Iris pigment epithelial cell (primary cell): ENCODE results near the gene DNAH10.

Experiments
- DNase-seq: peaks from one replicate; pipeline ENCODE4 v3.0.0-alpha.2; 2011; ENCODE audit warnings: low read depth

Gene DNAH10

GRCh38 chr12:123949770-123950165 is 187.7 kb downstream of the DNAH10 start:
- DNase-seq = no peak

- DNase-seq = no peak
Measured at GRCh38 chr12:123950476-123951349, 188.6 kb downstream of the DNAH10 start.

- no peak for DNase-seq
Measured at GRCh38 chr12:123951467-123951866, 189.4 kb downstream of the DNAH10 start.

- no peak for DNase-seq
Measured at GRCh38 chr12:123952037-123952436, 189.9 kb downstream of the DNAH10 start.

GRCh38 chr12:123954647-123955350 is 192.7 kb downstream of the DNAH10 start:
- no peak for DNase-seq

- DNase-seq = no peak
Measured at GRCh38 chr12:123956249-123956648, 194.1 kb downstream of the DNAH10 start.

DNA sequence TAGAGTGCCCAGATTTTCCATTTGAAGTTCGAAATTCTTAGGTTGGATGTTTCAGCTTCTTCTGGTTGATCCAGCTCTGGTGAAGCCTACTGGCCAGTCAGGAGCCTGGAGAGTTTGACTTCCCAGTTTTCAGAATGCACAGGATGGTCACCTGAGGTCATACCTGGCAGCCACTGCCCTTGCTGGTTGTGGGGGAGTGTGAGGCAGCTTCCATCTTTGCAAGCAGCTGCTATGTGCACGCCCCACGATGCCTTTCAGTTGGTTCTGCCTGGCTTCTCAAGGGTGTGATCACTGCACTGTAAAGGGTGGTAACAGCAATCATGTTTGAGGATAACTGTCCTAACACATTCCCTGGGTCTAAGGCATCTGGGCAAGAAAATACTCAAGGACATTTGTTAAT is 195.1 kb downstream of the DNAH10 start:
- DNase-seq = no peak

GRCh38 chr12:123958462-123958861 is 196.4 kb downstream of the DNAH10 start:
- DNase-seq = no peak

DNA sequence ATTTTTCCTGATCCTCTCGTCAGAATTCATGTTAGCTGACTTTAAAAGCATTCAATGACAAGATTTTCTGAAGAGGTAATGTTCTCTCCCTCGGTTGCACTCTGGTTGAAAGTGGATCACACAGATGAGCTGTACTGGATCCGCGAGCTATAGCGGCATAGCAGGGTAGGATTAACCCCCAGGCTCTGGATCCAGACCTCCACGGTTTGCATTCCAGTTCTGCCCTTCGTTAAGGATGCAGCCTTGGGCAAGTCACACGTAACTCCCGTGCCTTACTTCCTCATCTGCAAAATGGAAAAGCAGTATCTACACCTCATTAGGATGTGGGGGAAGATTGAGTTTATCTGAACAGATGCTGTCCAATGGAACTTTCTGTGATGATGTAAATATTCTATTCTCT is 196.8 kb downstream of the DNAH10 start:
- DNase-seq = no peak

DNA sequence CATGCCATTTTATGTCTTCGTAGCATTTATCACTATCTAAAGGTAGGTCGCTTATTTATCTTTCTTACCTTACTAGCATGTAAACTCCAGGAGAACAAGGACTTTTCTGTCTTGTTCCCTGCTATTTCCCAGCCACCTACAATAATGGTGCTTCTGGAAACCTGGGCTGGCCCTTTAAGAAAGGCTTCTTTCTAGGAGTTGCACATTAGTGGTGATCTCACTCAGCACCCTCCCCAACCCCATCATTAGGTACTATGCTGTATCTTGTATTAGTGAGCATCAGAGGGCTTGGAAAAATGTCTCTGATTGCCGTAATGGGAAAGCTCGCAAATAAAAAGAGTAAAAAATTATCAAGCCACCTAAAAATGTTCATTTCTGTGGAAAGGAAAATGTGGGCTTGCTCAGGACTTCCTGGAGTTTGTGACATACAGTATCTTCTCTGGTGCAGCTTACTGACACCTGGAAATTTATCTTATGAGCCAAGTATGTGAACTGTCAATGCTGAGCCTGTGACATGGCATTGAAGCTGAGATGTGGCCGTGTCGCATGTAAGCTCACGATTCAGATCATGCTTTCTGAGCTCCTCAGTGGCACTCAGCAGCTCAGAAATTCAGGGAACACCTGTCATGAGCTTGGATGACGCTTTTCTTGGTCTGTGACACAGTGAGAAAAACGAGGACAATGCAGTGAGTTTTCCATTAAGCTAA is 198.1 kb downstream of the DNAH10 start:
- no peak for DNase-seq

- no peak for DNase-seq
Measured at GRCh38 chr12:123960856-123961255, 198.8 kb downstream of the DNAH10 start.

GRCh38 chr12:123961585-123962345 is 199.7 kb downstream of the DNAH10 start:
- no peak for DNase-seq

DNA sequence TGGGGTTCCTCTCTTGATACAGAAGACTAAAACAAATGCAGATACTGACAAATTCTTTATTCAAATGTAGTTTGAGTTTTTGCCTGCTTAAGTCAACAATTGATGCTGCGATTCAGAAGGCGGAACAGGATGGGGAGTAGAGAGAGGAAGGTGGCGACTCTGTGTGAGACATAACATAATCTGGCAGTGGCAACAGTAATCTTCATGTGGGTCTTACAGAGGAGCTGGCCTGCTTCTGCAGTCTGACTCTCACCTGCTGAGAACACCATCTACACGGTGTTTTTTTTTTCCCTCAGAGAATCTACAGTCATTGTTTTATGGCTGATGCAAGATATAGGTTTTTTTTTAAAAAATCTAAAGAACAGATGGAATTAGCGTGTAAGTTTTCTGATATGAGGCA is 200.4 kb downstream of the DNAH10 start:
- DNase-seq = no peak

DNA sequence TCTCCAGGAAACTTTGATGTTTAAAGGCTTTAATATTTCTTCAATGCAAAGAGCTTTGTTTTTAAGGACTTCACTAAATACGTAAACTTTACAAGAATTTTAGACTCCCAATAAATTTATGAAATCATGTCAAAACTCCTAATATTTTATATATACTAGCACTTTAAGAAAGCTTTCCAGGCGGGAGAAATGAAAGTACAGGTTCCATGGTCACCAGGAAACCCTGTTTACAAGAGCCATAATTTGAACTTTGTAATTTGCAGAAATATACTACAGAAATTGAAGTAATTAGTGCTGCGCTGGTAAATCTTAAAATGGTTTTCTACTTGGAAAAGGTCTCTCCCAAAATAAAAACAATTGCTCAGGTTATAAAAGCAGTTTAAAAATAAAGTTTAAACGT is 201.7 kb downstream of the DNAH10 start:
- DNase-seq = no peak

GRCh38 chr12:123965382-123965781 is 203.3 kb downstream of the DNAH10 start:
- DNase-seq = no peak

GRCh38 chr12:123966596-123966995 is 204.5 kb downstream of the DNAH10 start:
- peak; percentile 57 for DNase-seq

GRCh38 chr12:123967121-123967586 is 205.1 kb downstream of the DNAH10 start:
- no peak for DNase-seq

- DNase-seq = no peak
Measured at GRCh38 chr12:123971449-123971769, 209.3 kb downstream of the DNAH10 start.

GRCh38 chr12:123971770-123972456 is 209.8 kb downstream of the DNAH10 start:
- DNase-seq = peak; percentile 57

- peak; percentile 89 for DNase-seq
Measured at GRCh38 chr12:123972457-123973401, 210.6 kb downstream of the DNAH10 start, which contains the start of the genes CCDC92 and ZNF664. Gene CCDC92 (minus strand): TSS chr12:123972831. CDS start chr12:123944305, 28,526 bp downstream. Gene ZNF664 (plus strand): TSS chr12:123973215. CDS start chr12:124012145, 38,930 bp downstream.
